ENCODE data around the gene ETNK1.

The ETNK1 gene

DNA sequence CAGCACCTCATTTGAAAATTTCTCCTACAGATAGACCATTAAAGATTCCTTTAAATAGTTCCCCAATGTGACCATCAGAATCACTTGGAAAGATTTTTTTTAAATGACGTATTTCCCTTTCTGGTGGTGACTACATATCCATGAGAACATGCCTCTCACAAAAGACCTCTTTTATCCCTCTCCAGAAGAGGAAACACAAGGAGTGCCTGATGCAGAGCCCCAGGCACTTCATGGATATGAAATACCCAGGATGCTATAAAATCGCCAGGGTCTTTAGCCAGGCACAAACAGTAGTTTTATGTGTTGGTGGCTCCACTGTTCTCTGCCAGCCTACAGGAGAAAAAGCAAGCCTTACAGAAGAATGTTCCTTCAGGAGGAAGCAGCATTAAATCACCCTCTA lies 97.1 kb downstream of the ETNK1 start:
- no peak for TF ChIP-seq ISL1 (CRISPR knock-in tag; IDR thresholded peaks at IDR 0.05)
- no peak for TF ChIP-seq ZFP3 (CRISPR knock-in tag; IDR thresholded peaks at IDR 0.05)
- no peak for TF ChIP-seq ZNF565 (CRISPR knock-in tag; conservative IDR thresholded peaks at IDR 0.05; ENCODE audit: low read depth)
- TF ChIP-seq ZC3H10 (CRISPR knock-in tag; IDR thresholded peaks at IDR 0.05) = no peak
- no peak for TF ChIP-seq ARNTL (CRISPR knock-in tag; IDR thresholded peaks at IDR 0.05; ENCODE audit: borderline replicate concordance, low read depth)
- TF ChIP-seq TSHZ2 (CRISPR knock-in tag; IDR thresholded peaks at IDR 0.05) = no peak
- no peak for TF ChIP-seq ESRRG (CRISPR knock-in tag; IDR thresholded peaks at IDR 0.05)
- no peak for TF ChIP-seq CSDC2 (CRISPR knock-in tag; IDR thresholded peaks at IDR 0.05)
- no peak for TF ChIP-seq POU6F1 (CRISPR knock-in tag; IDR thresholded peaks at IDR 0.05; ENCODE audit: borderline replicate concordance, low read depth)
- no peak for TF ChIP-seq ZNF70 (CRISPR knock-in tag; IDR thresholded peaks at IDR 0.05)
- TF ChIP-seq TCF4 (CRISPR knock-in tag; IDR thresholded peaks at IDR 0.05; ENCODE audit: borderline replicate concordance) = no peak
- no peak for TF ChIP-seq CREB5 (CRISPR knock-in tag; IDR thresholded peaks at IDR 0.05; ENCODE audit: low read depth)
- no peak for TF ChIP-seq TOX (CRISPR knock-in tag; IDR thresholded peaks at IDR 0.05; ENCODE audit: borderline replicate concordance)
- TF ChIP-seq SNAI2 (CRISPR knock-in tag; IDR thresholded peaks at IDR 0.05) = no peak
- ATAC-seq = no peak

GRCh38 chr12:22722779-22723178 lies 97.8 kb downstream of the ETNK1 start:
- no peak for TF ChIP-seq CREB5 (CRISPR knock-in tag; IDR thresholded peaks at IDR 0.05; ENCODE audit: low read depth)
- TF ChIP-seq ISL1 (CRISPR knock-in tag; IDR thresholded peaks at IDR 0.05) = no peak
- TF ChIP-seq GLIS3 (CRISPR knock-in tag; IDR thresholded peaks at IDR 0.05) = no peak
- no peak for TF ChIP-seq CSDC2 (CRISPR knock-in tag; IDR thresholded peaks at IDR 0.05)
- no peak for ATAC-seq

- TF ChIP-seq ESRRG (CRISPR knock-in tag; IDR thresholded peaks at IDR 0.05) (no peak), PPARA (CRISPR knock-in tag; IDR thresholded peaks at IDR 0.05; ENCODE audit: borderline replicate concordance) (no peak), ZNF8 (CRISPR knock-in tag; IDR thresholded peaks at IDR 0.05) (no peak)
- no peak for ATAC-seq
Measured at GRCh38 chr12:22728987-22729386, 104.0 kb downstream of the ETNK1 start.

- ATAC-seq = no peak
- TF ChIP-seq ZNF8 (CRISPR knock-in tag; IDR thresholded peaks at IDR 0.05) (no peak), ZNF70 (CRISPR knock-in tag; IDR thresholded peaks at IDR 0.05) (no peak), ESRRG (CRISPR knock-in tag; IDR thresholded peaks at IDR 0.05) (no peak), POU6F1 (CRISPR knock-in tag; IDR thresholded peaks at IDR 0.05; ENCODE audit: borderline replicate concordance, low read depth) (no peak), PPARA (CRISPR knock-in tag; IDR thresholded peaks at IDR 0.05; ENCODE audit: borderline replicate concordance) (no peak), ZNF565 (CRISPR knock-in tag; conservative IDR thresholded peaks at IDR 0.05; ENCODE audit: low read depth) (no peak), TSHZ2 (CRISPR knock-in tag; IDR thresholded peaks at IDR 0.05) (no peak), ZC3H10 (CRISPR knock-in tag; IDR thresholded peaks at IDR 0.05) (no peak), SNAI2 (CRISPR knock-in tag; IDR thresholded peaks at IDR 0.05) (no peak), ISL1 (CRISPR knock-in tag; IDR thresholded peaks at IDR 0.05) (no peak), RARB (CRISPR knock-in tag; IDR thresholded peaks at IDR 0.05) (no peak), TOX (CRISPR knock-in tag; IDR thresholded peaks at IDR 0.05; ENCODE audit: borderline replicate concordance) (no peak), ZFP30 (CRISPR knock-in tag; IDR thresholded peaks at IDR 0.05) (no peak), CSDC2 (CRISPR knock-in tag; IDR thresholded peaks at IDR 0.05) (no peak), ZFP3 (CRISPR knock-in tag; IDR thresholded peaks at IDR 0.05) (no peak), OSR1 (CRISPR knock-in tag; IDR thresholded peaks at IDR 0.05) (no peak), TCF4 (CRISPR knock-in tag; IDR thresholded peaks at IDR 0.05; ENCODE audit: borderline replicate concordance) (no peak)
- TF ChIP-seq, protein P1, sequence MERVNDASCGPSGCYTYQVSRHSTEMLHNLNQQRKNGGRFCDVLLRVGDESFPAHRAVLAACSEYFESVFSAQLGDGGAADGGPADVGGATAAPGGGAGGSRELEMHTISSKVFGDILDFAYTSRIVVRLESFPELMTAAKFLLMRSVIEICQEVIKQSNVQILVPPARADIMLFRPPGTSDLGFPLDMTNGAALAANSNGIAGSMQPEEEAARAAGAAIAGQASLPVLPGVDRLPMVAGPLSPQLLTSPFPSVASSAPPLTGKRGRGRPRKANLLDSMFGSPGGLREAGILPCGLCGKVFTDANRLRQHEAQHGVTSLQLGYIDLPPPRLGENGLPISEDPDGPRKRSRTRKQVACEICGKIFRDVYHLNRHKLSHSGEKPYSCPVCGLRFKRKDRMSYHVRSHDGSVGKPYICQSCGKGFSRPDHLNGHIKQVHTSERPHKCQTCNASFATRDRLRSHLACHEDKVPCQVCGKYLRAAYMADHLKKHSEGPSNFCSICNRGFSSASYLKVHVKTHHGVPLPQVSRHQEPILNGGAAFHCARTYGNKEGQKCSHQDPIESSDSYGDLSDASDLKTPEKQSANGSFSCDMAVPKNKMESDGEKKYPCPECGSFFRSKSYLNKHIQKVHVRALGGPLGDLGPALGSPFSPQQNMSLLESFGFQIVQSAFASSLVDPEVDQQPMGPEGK (CRISPR knock-in tag; IDR thresholded peaks at IDR 0.05; ENCODE audit: borderline replicate concordance) = no peak
Measured at GRCh38 chr12:22729431-22729956, 104.5 kb downstream of the ETNK1 start.
